NCI-H446 treated with DMSO at 0.1 percent for 48 hours (cell line): Measurements from ENCODE around the gene RUSC2.
"Not testable (repeated sequence)": the region's sequence is repeated elsewhere in the genome, so short reads cannot be mapped to it uniquely, and the experiment has no call there.

Experiments
- DNase-seq: peaks from one replicate; lab custom pipeline; 2025; lab: John Stamatoyannopoulos, UW

The RUSC2 gene

GRCh38 chr9:35523556-35523955, 33.6 kb downstream of the RUSC2 start:
- not testable (repeated sequence) for DNase-seq

GRCh38 chr9:35526087-35526801, 36.3 kb downstream of the RUSC2 start:
- DNase-seq, result no peak

- DNase-seq, result no peak
Observed at GRCh38 chr9:35529161-35529823, 39.4 kb downstream of the RUSC2 start.

- DNase-seq, result no peak
Observed at GRCh38 chr9:35533398-35533797, 43.5 kb downstream of the RUSC2 start.

- DNase-seq, result not testable (repeated sequence)
Observed at GRCh38 chr9:35534921-35535320, 45.0 kb downstream of the RUSC2 start.

GRCh38 chr9:35537913-35538312, 48.0 kb downstream of the RUSC2 start:
- no peak for DNase-seq

- DNase-seq, result no peak
Observed at GRCh38 chr9:35538361-35539234, 48.7 kb downstream of the RUSC2 start.
